GM12875 (cell line): ENCODE data around the gene SNX11.

ENCODE experiments used
- H3K4me3 ChIP-seq: one replicate; pipeline ENCODE4 v1.5.1; 2011; ENCODE audit warnings: low read depth, low read length, control low read depth
- CTCF ChIP-seq: IDR thresholded peaks from 2 replicates; pipeline ENCODE4 v1.5.1; 2011; ENCODE audit warnings: low read depth, mild to moderate bottlenecking, control low read depth, inconsistent platforms, low read length, moderate library complexity, borderline replicate concordance; ENCODE audit not compliant: insufficient read depth

SNX11 gene

GRCh38 chr17:48125829-48126531, 18.4 kb downstream of the SNX11 start:
- no peak for TF ChIP-seq CTCF
- no peak overlapping the region for H3K4me3 ChIP-seq

GRCh38 chr17:48126532-48126850, 18.9 kb downstream of the SNX11 start:
- TF ChIP-seq CTCF = no peak
- no peak overlapping the region for H3K4me3 ChIP-seq

- no peak overlapping the region for H3K4me3 ChIP-seq
- no peak for TF ChIP-seq CTCF
Observed at GRCh38 chr17:48127371-48128051, 19.9 kb downstream of the SNX11 start.

GRCh38 chr17:48128400-48128799, 20.8 kb downstream of the SNX11 start:
- TF ChIP-seq CTCF = no peak
- no peak overlapping the region for H3K4me3 ChIP-seq

- TF ChIP-seq CTCF = no peak
- H3K4me3 ChIP-seq = no peak overlapping the region
Observed at GRCh38 chr17:48129981-48130380, 22.4 kb downstream of the SNX11 start.

- H3K4me3 ChIP-seq = no peak overlapping the region
- TF ChIP-seq CTCF = peak; percentile 77
Observed at GRCh38 chr17:48131216-48131824, 23.8 kb downstream of the SNX11 start.

GRCh38 chr17:48132385-48132784, 24.8 kb downstream of the SNX11 start:
- H3K4me3 ChIP-seq = no peak overlapping the region
- TF ChIP-seq CTCF = no peak
